ENCODE data around the gene HSD17B2. TPM values are rescaled to one million over a fixed set of nuclear protein-coding genes. Genes with fewer than 3 reads are reported as not detected.

The HSD17B2 gene
- total RNA-seq, 1 experiment from 2014 or later = 0.55 TPM

DNA sequence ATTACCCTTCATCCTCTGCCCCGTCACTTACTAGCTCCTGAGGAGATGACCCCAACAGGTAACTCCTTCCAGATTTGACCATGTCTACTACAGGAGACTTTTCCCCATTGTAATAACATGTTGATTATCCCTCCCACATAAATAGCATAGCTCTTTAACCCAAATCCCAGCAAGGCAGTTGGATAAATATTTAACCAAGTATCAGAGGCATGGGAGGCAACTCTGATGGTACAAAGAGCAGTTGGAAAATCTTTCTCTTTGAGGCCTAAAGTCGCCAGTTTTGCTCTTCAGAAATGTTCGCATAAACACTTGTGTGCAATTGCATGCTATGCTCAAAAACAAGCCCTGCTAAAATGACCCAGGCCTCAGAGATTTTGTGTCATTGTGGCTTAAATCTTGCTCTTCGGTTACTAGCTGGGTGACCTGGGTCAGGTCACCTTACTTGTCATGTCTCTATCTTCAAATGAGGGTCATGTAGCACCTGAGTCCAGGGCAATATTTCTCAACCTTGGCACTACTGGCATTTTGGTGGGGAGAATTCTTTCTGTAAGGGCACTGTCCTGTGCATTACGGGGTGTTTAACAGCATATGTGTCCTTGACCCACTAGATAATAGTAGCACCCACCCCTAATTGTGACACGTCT lies 48.8 kb downstream of the HSD17B2 start:
- TF ChIP-seq ZNF416 (CRISPR knock-in tag; IDR thresholded peaks at IDR 0.05) (no peak), ZNF317 (CRISPR knock-in tag; IDR thresholded peaks at IDR 0.05; ENCODE audit: borderline replicate concordance, low read depth) (no peak), FOXP1 (CRISPR knock-in tag; IDR thresholded peaks at IDR 0.05; ENCODE audit: borderline replicate concordance) (no peak), EMX1 (CRISPR knock-in tag; IDR thresholded peaks at IDR 0.05) (no peak), HMGA2 (CRISPR knock-in tag; IDR thresholded peaks at IDR 0.05) (no peak)
- TF ChIP-seq, protein P1, sequence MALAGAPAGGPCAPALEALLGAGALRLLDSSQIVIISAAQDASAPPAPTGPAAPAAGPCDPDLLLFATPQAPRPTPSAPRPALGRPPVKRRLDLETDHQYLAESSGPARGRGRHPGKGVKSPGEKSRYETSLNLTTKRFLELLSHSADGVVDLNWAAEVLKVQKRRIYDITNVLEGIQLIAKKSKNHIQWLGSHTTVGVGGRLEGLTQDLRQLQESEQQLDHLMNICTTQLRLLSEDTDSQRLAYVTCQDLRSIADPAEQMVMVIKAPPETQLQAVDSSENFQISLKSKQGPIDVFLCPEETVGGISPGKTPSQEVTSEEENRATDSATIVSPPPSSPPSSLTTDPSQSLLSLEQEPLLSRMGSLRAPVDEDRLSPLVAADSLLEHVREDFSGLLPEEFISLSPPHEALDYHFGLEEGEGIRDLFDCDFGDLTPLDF (CRISPR knock-in tag; IDR thresholded peaks at IDR 0.05) = no peak
- DNase-seq (ENCODE audit: low spot score) (no peak), ATAC-seq (no peak)
- H3K27ac Mint-ChIP-seq = no peak overlapping the region
- no peak overlapping the region for H3K4me3 Mint-ChIP-seq
- peaks cover 8% of the 10 kb centered on the region; the same call in 1 of the 2 replicates for H3K36me3 Mint-ChIP-seq
- POLR2A ChIA-PET = no interaction called here
- peaks cover 27% of the 10 kb centered on the region for H3K9me3 Mint-ChIP-seq
- H3K27me3 Mint-ChIP-seq (ENCODE audit: low read depth) = no peaks in the 10 kb centered on the region; the same call in 1 of the 2 replicates
- CTCF ChIA-PET = no interaction called here
- no peaks in the 10 kb centered on the region for H3K4me1 Mint-ChIP-seq

DNA sequence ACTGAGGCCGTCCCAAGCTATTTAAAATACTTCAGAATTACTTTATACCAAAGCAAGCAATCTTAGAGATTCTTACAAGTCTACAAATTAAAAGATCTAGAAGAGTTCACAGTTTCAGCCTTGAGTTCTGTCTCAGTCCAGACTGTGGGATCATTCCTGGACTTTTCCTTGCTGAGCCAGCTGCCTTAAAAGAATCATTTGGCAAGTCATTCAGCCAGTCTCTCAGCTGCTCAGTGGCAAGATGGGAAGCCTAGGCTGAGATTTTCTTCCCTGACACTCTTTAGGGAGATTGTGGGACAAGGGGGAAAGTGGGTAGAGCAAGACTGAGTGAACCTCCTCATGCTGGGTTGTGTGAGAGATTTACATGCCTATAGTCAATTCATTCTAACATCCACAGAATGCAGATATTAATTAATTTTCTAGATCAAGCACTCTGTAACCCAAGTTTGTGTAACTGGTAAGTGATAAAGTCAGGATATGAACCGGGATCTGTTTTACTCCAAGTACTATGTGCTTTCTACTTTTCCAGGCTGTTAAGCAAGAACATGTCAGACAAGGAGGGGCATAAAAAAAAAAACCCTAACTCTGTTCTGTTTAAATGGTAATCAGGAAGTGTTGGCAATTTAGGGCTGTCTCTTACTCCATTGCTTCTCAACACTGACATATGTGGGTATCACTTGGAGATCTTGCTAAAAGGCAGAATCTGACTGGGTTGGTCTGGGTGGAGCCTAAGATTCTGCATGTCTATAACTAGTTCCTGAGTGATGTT lies 50.1 kb downstream of the HSD17B2 start:
- H3K9me3 Mint-ChIP-seq = peaks cover 16% of the 10 kb centered on the region
- no peaks in the 10 kb centered on the region for H3K27me3 Mint-ChIP-seq (ENCODE audit: low read depth)
- no peak overlapping the region for H3K27ac Mint-ChIP-seq
- H3K36me3 Mint-ChIP-seq = no peaks in the 10 kb centered on the region
- no peaks in the 10 kb centered on the region for H3K4me1 Mint-ChIP-seq
- no peak overlapping the region for H3K4me3 Mint-ChIP-seq
- no peak for DNase-seq (ENCODE audit: low spot score)
- TF ChIP-seq ZNF138 (CRISPR knock-in tag; conservative IDR thresholded peaks at IDR 0.05) (no peak), NFATC4 (CRISPR knock-in tag; IDR thresholded peaks at IDR 0.05) (no peak)
- TF ChIP-seq, protein P2, sequence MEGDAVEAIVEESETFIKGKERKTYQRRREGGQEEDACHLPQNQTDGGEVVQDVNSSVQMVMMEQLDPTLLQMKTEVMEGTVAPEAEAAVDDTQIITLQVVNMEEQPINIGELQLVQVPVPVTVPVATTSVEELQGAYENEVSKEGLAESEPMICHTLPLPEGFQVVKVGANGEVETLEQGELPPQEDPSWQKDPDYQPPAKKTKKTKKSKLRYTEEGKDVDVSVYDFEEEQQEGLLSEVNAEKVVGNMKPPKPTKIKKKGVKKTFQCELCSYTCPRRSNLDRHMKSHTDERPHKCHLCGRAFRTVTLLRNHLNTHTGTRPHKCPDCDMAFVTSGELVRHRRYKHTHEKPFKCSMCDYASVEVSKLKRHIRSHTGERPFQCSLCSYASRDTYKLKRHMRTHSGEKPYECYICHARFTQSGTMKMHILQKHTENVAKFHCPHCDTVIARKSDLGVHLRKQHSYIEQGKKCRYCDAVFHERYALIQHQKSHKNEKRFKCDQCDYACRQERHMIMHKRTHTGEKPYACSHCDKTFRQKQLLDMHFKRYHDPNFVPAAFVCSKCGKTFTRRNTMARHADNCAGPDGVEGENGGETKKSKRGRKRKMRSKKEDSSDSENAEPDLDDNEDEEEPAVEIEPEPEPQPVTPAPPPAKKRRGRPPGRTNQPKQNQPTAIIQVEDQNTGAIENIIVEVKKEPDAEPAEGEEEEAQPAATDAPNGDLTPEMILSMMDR (IDR thresholded peaks at IDR 0.05) = no peak
- POLR2A ChIA-PET = no interaction called here
- CTCF ChIA-PET = no interaction called here
- ATAC-seq = no peak

DNA sequence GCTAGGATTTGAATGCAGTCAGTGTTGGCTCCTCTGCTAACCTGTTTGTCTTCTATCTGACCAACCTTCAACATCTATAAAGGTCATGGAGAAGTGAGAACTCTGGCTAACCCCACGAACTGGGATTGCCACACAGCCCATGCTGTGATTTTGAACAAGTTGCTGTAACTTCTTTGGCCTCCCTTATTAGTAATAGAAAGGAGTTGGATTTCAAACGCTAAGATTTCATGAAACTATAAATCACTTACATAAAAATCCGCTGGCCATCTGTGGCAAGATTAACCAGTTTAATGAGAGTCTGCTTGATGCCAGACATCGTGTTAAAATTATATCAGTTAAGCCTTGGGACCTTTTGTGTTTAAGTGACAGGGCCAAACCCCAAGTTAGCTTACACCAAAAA lies 53.4 kb downstream of the HSD17B2 start:
- Mint-ChIP-seq H3K27me3 (ENCODE audit: low read depth) (no peaks in the 10 kb centered on the region), H3K4me1 (peaks cover 10% of the 10 kb centered on the region), H3K4me3 (no peak overlapping the region), H3K9me3 (peaks cover 4% of the 10 kb centered on the region), H3K36me3 (no peaks in the 10 kb centered on the region), H3K27ac (no peak overlapping the region)
- no peak for ATAC-seq
- ChIA-PET CTCF (interaction anchor here (1.7 kb wide), 1 partner anchor 142 kb away, joined by 4 read pairs; no protein-coding TSS in a partner anchor), POLR2A (no interaction called here)
- DNase-seq (ENCODE audit: low spot score) = no peak
- TF ChIP-seq, protein P3, sequence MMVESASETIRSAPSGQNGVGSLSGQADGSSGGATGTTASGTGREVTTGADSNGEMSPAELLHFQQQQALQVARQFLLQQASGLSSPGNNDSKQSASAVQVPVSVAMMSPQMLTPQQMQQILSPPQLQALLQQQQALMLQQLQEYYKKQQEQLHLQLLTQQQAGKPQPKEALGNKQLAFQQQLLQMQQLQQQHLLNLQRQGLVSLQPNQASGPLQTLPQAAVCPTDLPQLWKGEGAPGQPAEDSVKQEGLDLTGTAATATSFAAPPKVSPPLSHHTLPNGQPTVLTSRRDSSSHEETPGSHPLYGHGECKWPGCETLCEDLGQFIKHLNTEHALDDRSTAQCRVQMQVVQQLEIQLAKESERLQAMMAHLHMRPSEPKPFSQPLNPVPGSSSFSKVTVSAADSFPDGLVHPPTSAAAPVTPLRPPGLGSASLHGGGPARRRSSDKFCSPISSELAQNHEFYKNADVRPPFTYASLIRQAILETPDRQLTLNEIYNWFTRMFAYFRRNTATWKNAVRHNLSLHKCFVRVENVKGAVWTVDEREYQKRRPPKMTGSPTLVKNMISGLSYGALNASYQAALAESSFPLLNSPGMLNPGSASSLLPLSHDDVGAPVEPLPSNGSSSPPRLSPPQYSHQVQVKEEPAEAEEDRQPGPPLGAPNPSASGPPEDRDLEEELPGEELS (CRISPR knock-in tag; IDR thresholded peaks at IDR 0.05) = no peak
- no peak for TF ChIP-seq GABPB1 (CRISPR knock-in tag; IDR thresholded peaks at IDR 0.05)
- no peak for TF ChIP-seq RORB (CRISPR knock-in tag; IDR thresholded peaks at IDR 0.05)
- TF ChIP-seq, protein P4, sequence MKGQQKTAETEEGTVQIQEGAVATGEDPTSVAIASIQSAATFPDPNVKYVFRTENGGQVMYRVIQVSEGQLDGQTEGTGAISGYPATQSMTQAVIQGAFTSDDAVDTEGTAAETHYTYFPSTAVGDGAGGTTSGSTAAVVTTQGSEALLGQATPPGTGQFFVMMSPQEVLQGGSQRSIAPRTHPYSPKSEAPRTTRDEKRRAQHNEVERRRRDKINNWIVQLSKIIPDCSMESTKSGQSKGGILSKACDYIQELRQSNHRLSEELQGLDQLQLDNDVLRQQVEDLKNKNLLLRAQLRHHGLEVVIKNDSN (CRISPR knock-in tag; IDR thresholded peaks at IDR 0.05) = no peak
- TF ChIP-seq, protein P5, sequence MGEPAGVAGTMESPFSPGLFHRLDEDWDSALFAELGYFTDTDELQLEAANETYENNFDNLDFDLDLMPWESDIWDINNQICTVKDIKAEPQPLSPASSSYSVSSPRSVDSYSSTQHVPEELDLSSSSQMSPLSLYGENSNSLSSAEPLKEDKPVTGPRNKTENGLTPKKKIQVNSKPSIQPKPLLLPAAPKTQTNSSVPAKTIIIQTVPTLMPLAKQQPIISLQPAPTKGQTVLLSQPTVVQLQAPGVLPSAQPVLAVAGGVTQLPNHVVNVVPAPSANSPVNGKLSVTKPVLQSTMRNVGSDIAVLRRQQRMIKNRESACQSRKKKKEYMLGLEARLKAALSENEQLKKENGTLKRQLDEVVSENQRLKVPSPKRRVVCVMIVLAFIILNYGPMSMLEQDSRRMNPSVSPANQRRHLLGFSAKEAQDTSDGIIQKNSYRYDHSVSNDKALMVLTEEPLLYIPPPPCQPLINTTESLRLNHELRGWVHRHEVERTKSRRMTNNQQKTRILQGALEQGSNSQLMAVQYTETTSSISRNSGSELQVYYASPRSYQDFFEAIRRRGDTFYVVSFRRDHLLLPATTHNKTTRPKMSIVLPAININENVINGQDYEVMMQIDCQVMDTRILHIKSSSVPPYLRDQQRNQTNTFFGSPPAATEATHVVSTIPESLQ (CRISPR knock-in tag; IDR thresholded peaks at IDR 0.05) = no peak
- no peak for TF ChIP-seq CBFB (CRISPR knock-in tag; IDR thresholded peaks at IDR 0.05; ENCODE audit: low read depth)
- TF ChIP-seq NR2C2 (CRISPR knock-in tag; IDR thresholded peaks at IDR 0.05) = no peak
- no peak for TF ChIP-seq ZNF219 (CRISPR knock-in tag; IDR thresholded peaks at IDR 0.05; ENCODE audit: borderline replicate concordance)
- no peak for TF ChIP-seq MXD4 (CRISPR knock-in tag; IDR thresholded peaks at IDR 0.05; ENCODE audit: borderline replicate concordance)
- TF ChIP-seq IRF2 (CRISPR knock-in tag; IDR thresholded peaks at IDR 0.05; ENCODE audit: borderline replicate concordance, low read depth) = no peak
- TF ChIP-seq, protein P6, sequence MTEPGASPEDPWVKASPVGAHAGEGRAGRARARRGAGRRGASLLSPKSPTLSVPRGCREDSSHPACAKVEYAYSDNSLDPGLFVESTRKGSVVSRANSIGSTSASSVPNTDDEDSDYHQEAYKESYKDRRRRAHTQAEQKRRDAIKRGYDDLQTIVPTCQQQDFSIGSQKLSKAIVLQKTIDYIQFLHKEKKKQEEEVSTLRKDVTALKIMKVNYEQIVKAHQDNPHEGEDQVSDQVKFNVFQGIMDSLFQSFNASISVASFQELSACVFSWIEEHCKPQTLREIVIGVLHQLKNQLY (CRISPR knock-in tag; IDR thresholded peaks at IDR 0.05) = no peak
- TF ChIP-seq, protein P7, sequence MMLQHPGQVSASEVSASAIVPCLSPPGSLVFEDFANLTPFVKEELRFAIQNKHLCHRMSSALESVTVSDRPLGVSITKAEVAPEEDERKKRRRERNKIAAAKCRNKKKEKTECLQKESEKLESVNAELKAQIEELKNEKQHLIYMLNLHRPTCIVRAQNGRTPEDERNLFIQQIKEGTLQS (CRISPR knock-in tag; conservative IDR thresholded peaks at IDR 0.05) = no peak
- no peak for TF ChIP-seq ZBTB21 (CRISPR knock-in tag; IDR thresholded peaks at IDR 0.05; ENCODE audit: borderline replicate concordance)
- no peak for TF ChIP-seq FOXK1 (CRISPR knock-in tag; IDR thresholded peaks at IDR 0.05)

Measured in WTC11 (cell line).